OCI-M2 (cell line): Measurements from ENCODE around the gene STX3.
"Not testable (repeated sequence)": the region's sequence is repeated elsewhere in the genome, so short reads cannot be mapped to it uniquely, and the experiment has no call there.

Experiments
- DNase-seq: peaks from one replicate; lab custom pipeline; 2025; ENCODE audit not compliant: unreplicated experiment; lab: John Stamatoyannopoulos, UW

The STX3 gene

GRCh38 chr11:59787255-59787588, 32.0 kb downstream of the STX3 start:
- DNase-seq, result no peak

DNA sequence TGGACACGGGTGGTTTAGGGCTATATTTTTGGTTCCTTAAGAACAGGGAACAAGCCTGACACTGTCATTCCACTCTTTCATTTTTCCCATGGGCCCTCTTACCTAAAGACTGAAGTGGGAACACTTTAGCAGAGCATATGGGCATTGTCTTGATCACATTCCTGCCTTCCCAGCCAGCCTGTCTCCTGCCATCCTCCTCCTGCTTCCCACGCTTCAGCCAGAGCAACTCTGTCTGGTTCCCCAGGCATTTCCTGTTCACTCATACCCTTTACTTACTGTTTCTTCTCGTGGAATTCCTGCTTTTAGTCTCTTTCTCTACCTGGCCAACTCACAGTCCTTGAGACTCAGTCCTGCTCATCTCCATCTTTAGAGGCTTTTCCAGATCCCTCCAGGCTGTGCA, 32.6 kb downstream of the STX3 start:
- DNase-seq, result no peak

DNA sequence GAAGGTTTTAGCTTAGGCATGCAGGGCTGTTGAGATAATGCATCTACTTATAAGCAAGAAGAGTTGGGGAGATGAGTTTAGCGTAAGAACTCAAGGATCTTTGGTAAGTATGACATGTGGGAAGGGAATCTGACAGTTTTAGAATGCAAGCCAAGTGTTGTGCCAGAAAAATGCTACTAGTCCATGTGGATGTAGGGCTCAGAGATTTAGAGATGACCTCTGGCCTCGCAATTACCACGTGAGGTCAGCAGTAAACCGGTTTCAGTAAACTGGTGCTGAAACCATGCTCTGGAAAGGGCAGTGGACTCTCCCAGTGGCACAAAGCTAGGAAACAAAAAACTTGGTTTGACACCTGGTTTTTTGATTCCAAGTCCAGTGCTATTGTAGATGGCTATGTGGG, 36.5 kb downstream of the STX3 start:
- no peak for DNase-seq

- no peak for DNase-seq
These were observed 37.3 kb downstream of the STX3 start for GRCh38 chr11:59792507-59792906.

GRCh38 chr11:59794417-59794816, 39.2 kb downstream of the STX3 start:
- no peak for DNase-seq

- DNase-seq, result no peak
These were observed 45.3 kb downstream of the STX3 start for GRCh38 chr11:59800390-59801025.

GRCh38 chr11:59801160-59801706, 46.1 kb downstream of the STX3 start:
- DNase-seq, result no peak

GRCh38 chr11:59801981-59802638, 46.9 kb downstream of the STX3 start:
- DNase-seq, result no peak

- no peak for DNase-seq
These were observed 47.5 kb downstream of the STX3 start for GRCh38 chr11:59802639-59803176.

DNA sequence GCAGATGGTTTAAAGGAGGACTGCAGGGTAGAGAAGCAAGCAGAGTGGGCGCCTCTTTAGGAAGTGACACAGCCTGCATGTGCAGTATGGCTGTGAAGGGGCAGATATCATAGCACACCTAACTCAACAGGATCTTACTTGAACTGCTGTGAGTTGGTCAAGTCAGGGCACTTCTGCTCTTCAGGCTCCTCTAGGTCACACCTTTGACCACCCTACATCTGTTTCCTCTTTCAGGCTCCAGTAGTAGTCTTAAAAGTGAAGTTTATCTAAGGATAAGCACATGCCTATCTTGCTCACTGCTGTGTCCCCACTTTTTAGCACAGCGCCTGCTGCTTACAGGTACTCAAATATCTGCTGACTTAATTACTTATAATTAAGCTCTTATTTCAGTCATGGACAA, 48.9 kb downstream of the STX3 start:
- DNase-seq, result no peak

DNA sequence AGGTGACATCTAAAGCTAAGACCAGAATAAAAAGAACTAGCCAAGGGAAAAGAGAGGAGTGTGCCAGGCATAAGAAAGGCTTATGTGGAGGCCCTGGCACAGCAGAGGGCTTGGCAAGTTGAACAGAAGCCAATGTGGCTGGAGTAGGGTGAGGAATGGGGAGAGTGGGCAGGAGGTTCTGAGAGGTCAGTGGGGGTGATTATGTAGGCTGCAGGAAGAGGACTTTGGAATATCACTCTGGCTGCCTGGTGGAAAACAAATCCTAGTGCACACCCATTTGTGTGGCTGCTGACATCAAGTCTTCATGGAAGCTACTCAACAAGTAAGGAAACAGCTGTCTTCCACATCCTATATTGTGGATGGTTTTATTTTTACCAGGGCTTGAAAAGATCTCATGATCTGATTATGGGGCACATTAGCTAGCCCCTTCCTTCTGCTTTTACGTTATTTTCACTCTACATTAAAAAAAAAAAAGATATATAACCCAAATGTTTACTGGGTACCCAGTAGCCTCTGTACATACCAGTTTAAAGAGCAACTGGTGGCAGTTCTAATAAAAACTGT, 52.0 kb downstream of the STX3 start:
- DNase-seq, result no peak

DNA sequence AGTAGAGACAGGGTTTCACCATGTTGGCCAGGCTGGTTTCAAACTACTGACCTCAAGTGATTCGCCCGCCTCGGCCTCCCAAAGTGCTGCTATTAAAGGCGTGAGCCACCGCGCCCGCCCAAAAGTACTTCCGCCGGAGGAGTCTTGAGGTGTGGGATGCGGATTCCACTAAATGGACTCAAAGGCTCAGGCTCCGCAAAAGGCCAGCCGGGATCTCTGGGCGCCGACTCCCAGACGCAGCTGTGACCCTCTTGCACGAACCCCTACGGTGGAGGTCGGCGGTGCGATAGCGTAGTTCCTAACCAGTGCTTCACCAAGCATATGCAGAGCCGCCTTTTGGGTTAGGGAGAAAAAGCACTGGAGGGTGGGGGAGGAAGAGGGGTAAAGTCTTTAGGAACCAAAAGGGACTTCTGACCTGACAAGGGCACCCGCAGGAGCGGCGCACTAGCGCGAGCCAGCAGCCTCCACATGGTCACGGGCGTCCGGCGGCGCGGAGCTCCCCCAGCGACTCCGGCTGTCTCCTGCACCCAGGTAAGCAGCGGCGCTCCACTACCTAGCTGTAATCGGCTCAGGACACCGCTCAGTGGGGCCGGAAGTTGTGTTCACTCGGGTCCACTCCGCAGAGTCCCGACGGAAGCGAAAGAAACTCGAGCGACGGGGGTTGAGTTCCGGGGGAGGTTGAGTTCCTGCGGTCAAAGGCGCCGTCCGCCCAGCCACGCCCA, 55.2 kb downstream of the STX3 start, which contains the start of gene MRPL16:
TSS of gene MRPL16 (minus strand) at position 590 of the 722 bp plus-strand sequence. CDS start at position 470, 120 bp downstream.
- peak; percentile 64 for DNase-seq

GRCh38 chr11:59810911-59811259, 55.7 kb downstream of the STX3 start:
- no peak for DNase-seq

GRCh38 chr11:59812220-59812619, 57.0 kb downstream of the STX3 start:
- DNase-seq, result no peak

GRCh38 chr11:59813364-59813763, 58.2 kb downstream of the STX3 start:
- no peak for DNase-seq

DNA sequence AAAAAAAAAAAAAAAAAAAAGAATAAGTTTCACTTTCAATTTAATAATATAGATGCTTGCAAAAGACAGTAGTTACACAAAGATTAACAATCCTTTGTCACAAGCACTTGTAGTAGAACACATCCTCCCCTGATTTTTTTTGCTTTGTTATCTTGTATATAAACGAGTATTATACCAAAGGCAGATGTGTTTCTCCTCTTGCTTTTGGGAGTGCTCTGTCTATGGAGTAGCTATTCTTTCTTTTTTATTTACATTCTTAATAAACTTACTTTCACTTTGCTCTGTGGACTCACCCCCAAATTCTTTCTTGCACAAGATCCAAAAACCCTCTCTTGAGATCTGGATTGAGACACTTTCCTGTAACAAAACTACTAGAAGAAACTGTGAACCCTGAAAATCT, 58.8 kb downstream of the STX3 start:
- DNase-seq, result no peak

- DNase-seq, result no peak
These were observed 60.6 kb downstream of the STX3 start for GRCh38 chr11:59815754-59816153.

- not testable (repeated sequence) for DNase-seq
These were observed 61.3 kb downstream of the STX3 start for GRCh38 chr11:59816434-59816833.

DNA sequence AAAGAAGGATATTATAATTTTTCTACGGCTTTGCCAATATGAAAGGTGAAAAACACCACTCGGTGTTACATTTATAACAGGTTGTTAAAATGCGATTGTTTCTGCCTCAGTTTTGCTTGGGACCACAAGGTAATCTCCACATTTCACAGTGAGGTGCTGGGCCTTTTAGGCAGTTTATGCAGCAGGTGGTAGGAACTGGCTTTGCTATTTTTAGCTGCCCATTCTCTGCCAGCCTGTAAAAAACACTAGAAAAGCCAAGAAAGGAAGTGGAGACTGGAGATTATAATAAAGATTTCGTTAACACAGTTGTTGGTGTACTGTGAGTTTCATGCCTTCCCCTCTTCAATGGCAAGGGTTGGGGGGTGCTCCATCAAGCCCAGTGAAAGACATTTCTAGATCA, 63.4 kb downstream of the STX3 start:
- no peak for DNase-seq

DNA sequence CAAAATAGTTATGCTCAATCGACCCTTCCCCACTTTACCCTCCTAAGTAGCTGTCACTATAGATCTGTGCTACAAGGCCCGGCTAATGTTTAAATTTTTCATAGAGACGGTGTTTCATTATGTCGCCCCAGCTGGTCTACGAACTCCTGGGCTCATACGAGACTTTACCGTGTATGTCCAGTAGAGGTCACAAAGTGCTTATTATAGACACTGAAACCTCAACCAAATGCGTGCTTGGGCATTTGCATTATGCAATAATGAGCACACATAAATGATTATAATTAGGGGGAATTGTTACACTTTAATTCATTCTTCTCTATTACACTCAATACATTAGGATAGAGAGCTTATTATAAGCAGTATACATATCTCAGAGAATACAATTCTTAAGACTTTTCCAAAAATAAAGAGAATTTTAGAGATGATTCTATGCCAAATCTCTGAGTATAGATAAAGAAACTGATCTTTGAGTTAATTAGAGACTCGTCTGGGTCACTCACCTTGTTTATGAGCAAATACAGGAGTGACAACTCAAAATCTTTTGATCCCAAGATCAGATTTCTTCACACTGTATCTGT, 67.9 kb downstream of the STX3 start:
- DNase-seq, result no peak

- DNase-seq, result no peak
These were observed 74.2 kb downstream of the STX3 start for GRCh38 chr11:59829358-59829757.
